Sigmoid colon (tissue), 7 donors: ENCODE results near the gene MTFR2. TPM values are rescaled to one million over a fixed set of nuclear protein-coding genes. Genes with fewer than 3 reads are reported as not detected.
A peak's percentile ranks its signal among the peaks of the same experiment; 100 is the strongest.
"Not testable (repeated sequence)": the region's sequence is repeated elsewhere in the genome, so short reads cannot be mapped to it uniquely, and the experiment has no call there.

Source experiments
- DNase-seq: peaks from one replicate; pipeline ENCODE4 v3.0.0-alpha.2; 2019
- H3K27ac ChIP-seq, 4 donors: fragments of 200-600 bp; sonication (generic); one replicate each; pipeline ENCODE4 v1.5.1; 2016 to 2019; ENCODE audit warnings: mild to moderate bottlenecking in 1 of 4
- H3K27me3 ChIP-seq, 3 donors: fragments of 200-600 bp; sonication (generic); one replicate each; pipeline ENCODE4 v1.5.1; 2019; ENCODE audit warnings: mild to moderate bottlenecking in 1 of 3
- H3K36me3 ChIP-seq, 4 donors: fragments of 200-600 bp; sonication (generic); one replicate each; pipeline ENCODE4 v1.5.1; 2016 to 2019
- H3K4me1 ChIP-seq, 4 donors: fragments of 200-600 bp; sonication (generic); one replicate each; pipeline ENCODE4 v1.5.1; 2017 to 2019
- H3K4me3 ChIP-seq, 4 donors: fragments of 200-600 bp; sonication (generic); one replicate each; pipeline ENCODE4 v1.5.1; 2017 to 2019; ENCODE audit warnings: mild to moderate bottlenecking in 2 of 4, moderate library complexity in 1 of 4
- H3K9me3 ChIP-seq, 4 donors: fragments of 200-600 bp in 3 of 4; sonication (generic) in 3 of 4; one replicate each; pipeline versions ENCODE4 v1.5.1 to v1.6.1; 2013 to 2019
- EP300 ChIP-seq, 4 donors: sonication (generic); formaldehyde crosslinking; IDR thresholded peaks; one replicate each; pipeline ENCODE4 v1.6.1; 2017; ENCODE audit warnings: antibody characterized with exemption in 4 of 4
- POLR2A ChIP-seq, 2 donors: fragments of 450-650 bp; IDR thresholded peaks; one replicate each; pipeline ENCODE4 v1.6.1; 2016; ENCODE audit warnings: antibody characterized with exemption in 2 of 2, mild to moderate bottlenecking in 2 of 2, moderate library complexity in 2 of 2
- POLR2AphosphoS5 ChIP-seq, 4 donors: sonication (generic); formaldehyde crosslinking; IDR thresholded peaks; one replicate each; pipeline ENCODE4 v1.6.1; 2017; ENCODE audit warnings: antibody characterized with exemption in 4 of 4
- WGBS, 2 donors: extraction: QIAGEN DNeasy Blood & Tissue Kit; methylation state at CpG; one replicate each; pipeline ENCODE4 v1.1.7; 2013; 5-methylcytosine and 5-hydroxymethylcytosine counted together
- intact Hi-C: fragments of 100-400 bp; cut with DNase I; formaldehyde crosslinking; loops from one replicate; pipeline ENCODE4 v1.15.1; 2023
- polyA plus RNA-seq, 3 donors: library from polyadenylated mRNA; stranded (reverse); fragments of 200-250 nt; gene quantifications; one replicate each; pipeline ENCODE4 v1.2.3, GENCODE V29; 2013
- total RNA-seq, 4 donors: library from RNA; depleted of rRNA; stranded (reverse); fragments of >200 nt; gene quantifications; one replicate each; pipeline ENCODE4 v1.1.0, GENCODE V29; 2016
- TF ChIP-seq, protein P1 (sequence below), 4 experiments: fragments of 450-650 bp in 3 of 4; fragments of 200-600 bp in 1 of 4; IDR thresholded peaks; one replicate each; pipeline ENCODE4 v1.5.1; 2016 to 2019; ENCODE audit warnings: antibody characterized with exemption in 4 of 4, mild to moderate bottlenecking in 3 of 4, moderate library complexity in 2 of 4
- donor health status: healthy with polysubstance abuse.
- donor health status: Bipolar disorder and iron deficiency.
- donor health status: healthy.

The MTFR2 gene
- total and polyA plus RNA-seq, 7 donors: 0.36 to 6.1 (median 1.6) TPM; not detected in 2

- WGBS, 2 donors: 24 to 26% methylated on average over 12 of the region's 12 CpGs
Measured at GRCh38 chr6:136226027-136226673, 24.0 kb downstream of the MTFR2 start.

GRCh38 chr6:136225496-136225895 is 24.6 kb downstream of the MTFR2 start:
- Histone ChIP-seq H3K9me3 (no peaks in the 10 kb centered on the region), H3K36me3 (no peaks in the 10 kb centered on the region), H3K4me3 (no peak overlapping the region), H3K27ac (no peak overlapping the region), H3K4me1 (peaks cover 0 to 10% (median 2%) of the 10 kb centered on the region in 4 donors), H3K27me3 (no peaks in the 10 kb centered on the region)
- no peak for TF ChIP-seq POLR2A (IDR thresholded peaks at IDR 0.05)
- TF ChIP-seq EP300 (IDR thresholded peaks at IDR 0.05): no peak
- TF ChIP-seq, protein P1, sequence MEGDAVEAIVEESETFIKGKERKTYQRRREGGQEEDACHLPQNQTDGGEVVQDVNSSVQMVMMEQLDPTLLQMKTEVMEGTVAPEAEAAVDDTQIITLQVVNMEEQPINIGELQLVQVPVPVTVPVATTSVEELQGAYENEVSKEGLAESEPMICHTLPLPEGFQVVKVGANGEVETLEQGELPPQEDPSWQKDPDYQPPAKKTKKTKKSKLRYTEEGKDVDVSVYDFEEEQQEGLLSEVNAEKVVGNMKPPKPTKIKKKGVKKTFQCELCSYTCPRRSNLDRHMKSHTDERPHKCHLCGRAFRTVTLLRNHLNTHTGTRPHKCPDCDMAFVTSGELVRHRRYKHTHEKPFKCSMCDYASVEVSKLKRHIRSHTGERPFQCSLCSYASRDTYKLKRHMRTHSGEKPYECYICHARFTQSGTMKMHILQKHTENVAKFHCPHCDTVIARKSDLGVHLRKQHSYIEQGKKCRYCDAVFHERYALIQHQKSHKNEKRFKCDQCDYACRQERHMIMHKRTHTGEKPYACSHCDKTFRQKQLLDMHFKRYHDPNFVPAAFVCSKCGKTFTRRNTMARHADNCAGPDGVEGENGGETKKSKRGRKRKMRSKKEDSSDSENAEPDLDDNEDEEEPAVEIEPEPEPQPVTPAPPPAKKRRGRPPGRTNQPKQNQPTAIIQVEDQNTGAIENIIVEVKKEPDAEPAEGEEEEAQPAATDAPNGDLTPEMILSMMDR (IDR thresholded peaks at IDR 0.05): no peak
- TF ChIP-seq POLR2AphosphoS5 (IDR thresholded peaks at IDR 0.05): no peak
- no peak for DNase-seq
- intact Hi-C loops: loop anchor here (2.0 to 5.0 kb wide), 2 partner anchors 193 to 718 kb away; no protein-coding TSS in a partner anchor
- WGBS, 2 donors: 58 to 69% methylated on average over 5 of the region's 5 CpGs

More at GRCh38 chr6:136226027-136226673, 24.0 kb downstream of the MTFR2 start:
- Histone ChIP-seq H3K4me1 (peaks cover 0 to 10% (median 2%) of the 10 kb centered on the region in 4 donors), H3K27me3 (no peaks in the 10 kb centered on the region), H3K4me3 (peak overlapping the region in 3 of 4 donors; percentile 5 to 29 (median 10)), H3K9me3 (no peaks in the 10 kb centered on the region), H3K36me3 (no peaks in the 10 kb centered on the region), H3K27ac (no peak overlapping the region)
- peak; percentile 73 for DNase-seq
- TF ChIP-seq, protein P1 (IDR thresholded peaks at IDR 0.05): peak; percentile 98 to 100 (median 100)
- no peak for TF ChIP-seq POLR2A (IDR thresholded peaks at IDR 0.05)
- intact Hi-C loops: loop anchor here (2.0 to 5.0 kb wide), 3 partner anchors 689 to 775 kb away; no protein-coding TSS in a partner anchor

GRCh38 chr6:136224974-136225373 is 25.1 kb downstream of the MTFR2 start:
- not testable (repeated sequence) for H3K9me3 ChIP-seq
- 93 to 95% methylated on average over 4 of the region's 4 CpGs for WGBS, 2 donors
- intact Hi-C loops: loop anchor here (2.0 to 5.0 kb wide), 2 partner anchors 192 to 718 kb away; no protein-coding TSS in a partner anchor

GRCh38 chr6:136216503-136217401 is 33.4 kb downstream of the MTFR2 start:
- WGBS, 2 donors: 83 to 87% methylated on average over 10 of the region's 10 CpGs
- intact Hi-C loops: no loop called here
- DNase-seq: no peak
- H3K27ac ChIP-seq: no peak overlapping the region
- H3K4me3 ChIP-seq: no peak overlapping the region
- no peaks in the 10 kb centered on the region for H3K9me3 ChIP-seq
- H3K4me1 ChIP-seq: no peaks in the 10 kb centered on the region
- H3K36me3 ChIP-seq: no peaks in the 10 kb centered on the region
- H3K27me3 ChIP-seq: no peaks in the 10 kb centered on the region
- TF ChIP-seq POLR2AphosphoS5 (IDR thresholded peaks at IDR 0.05): no peak
- TF ChIP-seq, protein P1 (IDR thresholded peaks at IDR 0.05): no peak

More at GRCh38 chr6:136224974-136225373, 25.1 kb downstream of the MTFR2 start:
- DNase-seq, H3K4me3 ChIP-seq, H3K27ac ChIP-seq, H3K36me3 ChIP-seq, H3K27me3 ChIP-seq, H3K4me1 ChIP-seq: not testable (repeated sequence)

GRCh38 chr6:136213853-136214252 is 36.3 kb downstream of the MTFR2 start:
- TF ChIP-seq POLR2A (IDR thresholded peaks at IDR 0.05) (no peak), POLR2AphosphoS5 (IDR thresholded peaks at IDR 0.05) (no peak), EP300 (IDR thresholded peaks at IDR 0.05) (no peak)
- TF ChIP-seq, protein P1 (IDR thresholded peaks at IDR 0.05): no peak
- H3K27me3 ChIP-seq: no peaks in the 10 kb centered on the region
- intact Hi-C loops: no loop called here

More at GRCh38 chr6:136213853-136214252, 36.3 kb downstream of the MTFR2 start:
- no peaks in the 10 kb centered on the region for H3K9me3 ChIP-seq
- H3K27ac ChIP-seq: no peak overlapping the region
- no peaks in the 10 kb centered on the region for H3K4me1 ChIP-seq
- no peak for DNase-seq
- H3K4me3 ChIP-seq: no peak overlapping the region
- no peaks in the 10 kb centered on the region for H3K36me3 ChIP-seq
